ENCODE data around the gene A2M. TPM values are rescaled to one million over a fixed set of nuclear protein-coding genes. Genes with fewer than 3 reads are reported as not detected.

A2M gene
- total and polyA plus RNA-seq, 2 donors (not counting 3 experiments of a cell fraction or from before 2014, with no cell fraction given), result 11.5 to 16.9 TPM

DNA sequence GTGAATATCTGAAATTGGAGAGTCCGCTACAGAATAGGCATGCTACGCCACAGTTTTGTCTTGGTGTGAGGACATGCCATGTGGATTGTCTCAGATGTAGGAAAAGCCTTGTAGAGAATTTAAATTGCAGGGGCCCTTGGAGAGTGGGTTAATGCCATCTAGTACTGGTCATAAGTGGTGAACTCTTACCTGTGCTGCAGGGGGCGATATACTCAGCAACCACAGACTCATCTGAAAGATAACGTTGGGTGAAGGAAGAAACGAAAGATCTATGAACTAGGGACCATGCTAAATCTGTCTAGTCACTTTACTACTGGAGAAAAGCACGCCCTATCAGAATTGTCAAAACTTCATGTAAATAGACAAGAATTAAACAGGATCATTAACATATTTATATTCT, 33.7 kb upstream of the A2M start:
- intact Hi-C loops (cut with micrococcal nuclease) (loop anchor here (1.0 kb wide), 1 partner anchor 14 kb away; no protein-coding TSS in a partner anchor), dilution Hi-C loops (cut with MboI; ENCODE audit: extremely low pct_ligation_motif_present, low sequenced_read_pairs) (no loop called here)
- no peak for FAIRE-seq
- DNase-seq (ENCODE audit: low read depth, low spot score), result no peak
- Histone ChIP-seq H3K9me1 (replicated peaks; ENCODE audit: control insufficient read depth, extremely low read depth, insufficient read depth, low read length) (no peaks in the 10 kb centered on the region), H3K4me2 (ENCODE audit: insufficient read depth, low read length) (no peak overlapping the region), H3K27me3 (ENCODE audit: control insufficient read depth in 2 of 2, insufficient read depth in 2 of 2, low read length in 2 of 2) (peaks cover 0 to 6% of the 10 kb centered on the region in 2 experiments), H3K79me2 (ENCODE audit: control insufficient read depth, insufficient read depth, low read length) (no peaks in the 10 kb centered on the region), H2AFZ (ENCODE audit: low read depth, low read length) (no peak overlapping the region), H3K4me1 (ENCODE audit: control insufficient read depth, extremely low read depth, insufficient read depth, low read length) (peaks cover 7% of the 10 kb centered on the region), H4K20me1 (replicated peaks; ENCODE audit: control insufficient read depth, extremely low read depth, insufficient read depth, low read length) (no peaks in the 10 kb centered on the region), H3K9me3 (replicated peaks; ENCODE audit: control insufficient read depth, insufficient read depth, low read length) (no peaks in the 10 kb centered on the region), H3K27ac (ENCODE audit: insufficient read depth, low read depth, low read length) (no peak overlapping the region), H3K9ac (replicated peaks; ENCODE audit: extremely low read depth, insufficient read depth, low read length) (no peak overlapping the region), H3K36me3 (ENCODE audit: control insufficient read depth in 2 of 2, extremely low read depth in 1 of 2, insufficient read depth in 2 of 2, low read length in 2 of 2) (no peaks in the 10 kb centered on the region), H3K4me3 (replicated peaks in 1 of 3; ENCODE audit: insufficient read depth in 1 of 3, low read depth in 1 of 3, low read length in 3 of 3) (no peak overlapping the region)
- CTCF ChIA-PET, result interaction anchor here (0.8 to 1.6 kb wide), 5 partner anchors 9 to 182 kb away, joined by 3 to 4 read pairs (median 3); no protein-coding TSS in a partner anchor
- BruUV-seq (replicated peaks), result no TSS peak
- TF ChIP-seq EZH2 (IDR thresholded peaks at IDR 0.05; ENCODE audit: borderline replicate concordance, low read depth, low read length, severe bottlenecking) (no peak), POLR2AphosphoS5 (IDR thresholded peaks at IDR 0.05; ENCODE audit: insufficient read depth, low read depth, low read length) (no peak), MYC (IDR thresholded peaks at IDR 0.05; ENCODE audit: low read depth, low read length) (no peak), POLR2A (IDR thresholded peaks at IDR 0.05; ENCODE audit: low read depth, low read length) (no peak)
- TF ChIP-seq, protein P1, sequence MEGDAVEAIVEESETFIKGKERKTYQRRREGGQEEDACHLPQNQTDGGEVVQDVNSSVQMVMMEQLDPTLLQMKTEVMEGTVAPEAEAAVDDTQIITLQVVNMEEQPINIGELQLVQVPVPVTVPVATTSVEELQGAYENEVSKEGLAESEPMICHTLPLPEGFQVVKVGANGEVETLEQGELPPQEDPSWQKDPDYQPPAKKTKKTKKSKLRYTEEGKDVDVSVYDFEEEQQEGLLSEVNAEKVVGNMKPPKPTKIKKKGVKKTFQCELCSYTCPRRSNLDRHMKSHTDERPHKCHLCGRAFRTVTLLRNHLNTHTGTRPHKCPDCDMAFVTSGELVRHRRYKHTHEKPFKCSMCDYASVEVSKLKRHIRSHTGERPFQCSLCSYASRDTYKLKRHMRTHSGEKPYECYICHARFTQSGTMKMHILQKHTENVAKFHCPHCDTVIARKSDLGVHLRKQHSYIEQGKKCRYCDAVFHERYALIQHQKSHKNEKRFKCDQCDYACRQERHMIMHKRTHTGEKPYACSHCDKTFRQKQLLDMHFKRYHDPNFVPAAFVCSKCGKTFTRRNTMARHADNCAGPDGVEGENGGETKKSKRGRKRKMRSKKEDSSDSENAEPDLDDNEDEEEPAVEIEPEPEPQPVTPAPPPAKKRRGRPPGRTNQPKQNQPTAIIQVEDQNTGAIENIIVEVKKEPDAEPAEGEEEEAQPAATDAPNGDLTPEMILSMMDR (IDR thresholded peaks at IDR 0.05; ENCODE audit: extremely low read depth in 1 of 2, insufficient read depth in 1 of 2, low read depth in 1 of 2, low read length in 2 of 2), result no peak
- POLR2A ChIA-PET, result no interaction called here

DNA sequence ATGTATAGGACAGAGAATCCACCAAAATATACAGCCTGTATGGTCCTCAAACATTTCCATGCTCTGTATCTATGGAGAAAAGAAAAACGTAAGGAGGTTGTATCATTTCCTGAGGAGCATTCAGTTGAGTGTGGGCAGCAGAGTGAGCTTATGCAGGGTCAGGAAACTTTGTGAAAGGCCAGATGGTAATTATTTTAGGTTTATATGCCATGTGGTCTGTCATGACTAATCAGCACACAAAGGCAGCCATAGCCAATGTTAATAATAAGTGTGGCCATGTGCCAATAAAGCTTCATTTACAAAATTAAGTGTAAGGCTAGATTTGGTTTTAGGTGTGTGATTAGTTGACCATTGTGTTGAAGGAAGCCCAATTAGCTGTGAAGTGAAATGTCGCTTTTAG, 33.2 kb upstream of the A2M start:
- Histone ChIP-seq H3K27me3 (ENCODE audit: control insufficient read depth in 2 of 2, insufficient read depth in 2 of 2, low read length in 2 of 2) (peaks cover 0 to 6% of the 10 kb centered on the region in 2 experiments), H3K9me3 (replicated peaks; ENCODE audit: control insufficient read depth, insufficient read depth, low read length) (no peaks in the 10 kb centered on the region), H3K9me1 (replicated peaks; ENCODE audit: control insufficient read depth, extremely low read depth, insufficient read depth, low read length) (no peaks in the 10 kb centered on the region), H3K4me3 (replicated peaks in 1 of 3; ENCODE audit: insufficient read depth in 1 of 3, low read depth in 1 of 3, low read length in 3 of 3) (no peak overlapping the region), H3K27ac (ENCODE audit: insufficient read depth, low read depth, low read length) (no peak overlapping the region), H3K9ac (replicated peaks; ENCODE audit: extremely low read depth, insufficient read depth, low read length) (no peak overlapping the region), H3K4me2 (ENCODE audit: insufficient read depth, low read length) (peak overlapping the region; percentile 12), H2AFZ (ENCODE audit: low read depth, low read length) (no peak overlapping the region), H3K79me2 (ENCODE audit: control insufficient read depth, insufficient read depth, low read length) (no peaks in the 10 kb centered on the region), H3K36me3 (ENCODE audit: control insufficient read depth in 2 of 2, extremely low read depth in 1 of 2, insufficient read depth in 2 of 2, low read length in 2 of 2) (no peaks in the 10 kb centered on the region), H3K4me1 (ENCODE audit: control insufficient read depth, extremely low read depth, insufficient read depth, low read length) (peaks cover 7% of the 10 kb centered on the region), H4K20me1 (replicated peaks; ENCODE audit: control insufficient read depth, extremely low read depth, insufficient read depth, low read length) (no peaks in the 10 kb centered on the region)
- dilution Hi-C loops (cut with MboI; ENCODE audit: extremely low pct_ligation_motif_present, low sequenced_read_pairs) (no loop called here), intact Hi-C loops (cut with micrococcal nuclease) (loop anchor here (1.0 kb wide), 1 partner anchor 14 kb away; no protein-coding TSS in a partner anchor)
- TF ChIP-seq JUN (IDR thresholded peaks at IDR 0.05; ENCODE audit: borderline replicate concordance, insufficient read depth, insufficient read length, low read depth) (peak; percentile 45), GATA2 (IDR thresholded peaks at IDR 0.05; ENCODE audit: insufficient read depth, insufficient read length, low read depth, low read length) (no peak), POLR2AphosphoS5 (IDR thresholded peaks at IDR 0.05; ENCODE audit: insufficient read depth, low read depth, low read length) (no peak), EZH2 (IDR thresholded peaks at IDR 0.05; ENCODE audit: borderline replicate concordance, low read depth, low read length, severe bottlenecking) (no peak), POLR2A (IDR thresholded peaks at IDR 0.05; ENCODE audit: low read depth, low read length) (no peak), FOS (IDR thresholded peaks at IDR 0.05; ENCODE audit: borderline replicate concordance, insufficient read depth, low read length) (peak; percentile 39)
- TF ChIP-seq, protein P2, sequence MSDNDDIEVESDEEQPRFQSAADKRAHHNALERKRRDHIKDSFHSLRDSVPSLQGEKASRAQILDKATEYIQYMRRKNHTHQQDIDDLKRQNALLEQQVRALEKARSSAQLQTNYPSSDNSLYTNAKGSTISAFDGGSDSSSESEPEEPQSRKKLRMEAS (IDR thresholded peaks at IDR 0.05; ENCODE audit: insufficient read depth, insufficient read length), result peak; percentile 32
- CTCF ChIA-PET, result interaction anchor here (0.8 to 1.6 kb wide), 4 partner anchors 10 to 21 kb away, joined by 3 to 4 read pairs (median 4); no protein-coding TSS in a partner anchor
- peak; percentile 52 for FAIRE-seq
- no TSS peak for BruUV-seq (replicated peaks)
- POLR2A ChIA-PET, result no interaction called here
- DNase-seq (ENCODE audit: low read depth, low spot score), result peak; percentile 79
